PFSK-1 (cell line): ENCODE data around the gene PAQR8.

ENCODE experiments used
- FOXP2 ChIP-seq: optimal IDR thresholded peaks from 2 replicates; pipeline ENCODE3; 2011; ENCODE audit warnings: borderline replicate concordance, control low read depth, inconsistent platforms; ENCODE audit not compliant: insufficient read depth; ENCODE audit errors: extremely low read length, extremely low read depth
- POLR2AphosphoS5 ChIP-seq: IDR thresholded peaks from 2 replicates; pipeline ENCODE4 v1.6.1; 2012; ENCODE audit warnings: low read depth, mild to moderate bottlenecking, control low read depth, low read length, moderate library complexity
- REST ChIP-seq, 2 experiments: IDR thresholded peaks; 2 replicates each; pipeline versions ENCODE4 v1.6.1 to v1.8.0; 2011 to 2012; ENCODE audit warnings: low read depth in 2 of 2, low read length in 2 of 2, control low read depth in 1 of 2, inconsistent platforms in 1 of 2, mild to moderate bottlenecking in 1 of 2, moderate library complexity in 1 of 2; ENCODE audit not compliant: insufficient read depth in 1 of 2
- SIN3A ChIP-seq: IDR thresholded peaks from 2 replicates; pipeline ENCODE4 v1.6.1; 2012; ENCODE audit warnings: mild to moderate bottlenecking, low read length, moderate library complexity, borderline replicate concordance; ENCODE audit not compliant: insufficient read depth
- TAF1 ChIP-seq: IDR thresholded peaks from 2 replicates; pipeline ENCODE4 v1.6.1; 2012; ENCODE audit warnings: low read length, control low read depth, borderline replicate concordance; ENCODE audit not compliant: insufficient read depth

DNA sequence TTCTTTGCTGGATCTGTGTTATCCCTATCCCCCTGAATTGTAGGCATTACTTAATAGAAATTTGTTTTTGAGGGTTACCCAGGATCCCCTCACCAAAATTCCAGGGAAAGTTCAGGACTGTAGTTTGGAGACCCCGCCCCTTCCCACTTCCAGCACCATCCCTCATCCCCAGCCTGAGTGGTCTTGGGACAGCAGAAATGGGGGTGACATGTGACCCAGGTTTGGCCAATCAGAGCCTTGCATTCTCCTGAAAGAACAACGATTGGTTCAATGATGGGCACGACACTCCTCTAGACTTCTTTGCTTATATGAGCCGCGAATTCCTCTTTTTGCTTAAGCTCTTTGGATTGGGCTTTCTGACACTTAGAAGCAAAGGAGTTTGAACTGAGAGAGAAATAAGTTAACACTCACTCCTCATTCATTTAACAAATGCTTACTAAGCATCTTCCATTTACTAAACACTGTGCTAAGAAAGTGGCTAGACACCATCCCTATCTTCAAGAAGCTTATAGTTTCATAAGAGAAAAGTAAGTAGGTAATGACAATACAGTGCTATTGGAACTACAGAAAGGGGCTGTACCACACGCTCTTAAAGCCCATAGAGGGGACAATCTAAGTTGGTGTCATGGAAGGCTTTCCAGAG, 24.9 kb upstream of the PAQR8 start:
- no peak for TF ChIP-seq POLR2AphosphoS5
- no peak for TF ChIP-seq SIN3A
- no peak for TF ChIP-seq TAF1
- TF ChIP-seq REST (IDR thresholded peaks at IDR 0.05; ENCODE audit: insufficient read depth in 1 of 2, low read depth in 2 of 2, low read length in 2 of 2) = no peak
- no peak for TF ChIP-seq FOXP2
